Fibroblast of pulmonary artery (primary cell): ENCODE results near the gene RAB5IF.

Experiments
- DNase-seq: peaks from one replicate; pipeline ENCODE4 v3.0.0-alpha.2; 2010; ENCODE audit warnings: low read depth
- H3K4me3 ChIP-seq: replicated peaks from 2 replicates; pipeline ENCODE4 v1.5.1; 2011; ENCODE audit warnings: low read depth, mild to moderate bottlenecking, control low read depth, low read length, moderate library complexity
- TF ChIP-seq, protein P1 (sequence below): IDR thresholded peaks from 2 replicates; pipeline ENCODE4 v1.5.1; 2011; ENCODE audit warnings: mild to moderate bottlenecking, control low read depth, low read length, inconsistent platforms; ENCODE audit errors: missing control alignments

The RAB5IF gene

DNA sequence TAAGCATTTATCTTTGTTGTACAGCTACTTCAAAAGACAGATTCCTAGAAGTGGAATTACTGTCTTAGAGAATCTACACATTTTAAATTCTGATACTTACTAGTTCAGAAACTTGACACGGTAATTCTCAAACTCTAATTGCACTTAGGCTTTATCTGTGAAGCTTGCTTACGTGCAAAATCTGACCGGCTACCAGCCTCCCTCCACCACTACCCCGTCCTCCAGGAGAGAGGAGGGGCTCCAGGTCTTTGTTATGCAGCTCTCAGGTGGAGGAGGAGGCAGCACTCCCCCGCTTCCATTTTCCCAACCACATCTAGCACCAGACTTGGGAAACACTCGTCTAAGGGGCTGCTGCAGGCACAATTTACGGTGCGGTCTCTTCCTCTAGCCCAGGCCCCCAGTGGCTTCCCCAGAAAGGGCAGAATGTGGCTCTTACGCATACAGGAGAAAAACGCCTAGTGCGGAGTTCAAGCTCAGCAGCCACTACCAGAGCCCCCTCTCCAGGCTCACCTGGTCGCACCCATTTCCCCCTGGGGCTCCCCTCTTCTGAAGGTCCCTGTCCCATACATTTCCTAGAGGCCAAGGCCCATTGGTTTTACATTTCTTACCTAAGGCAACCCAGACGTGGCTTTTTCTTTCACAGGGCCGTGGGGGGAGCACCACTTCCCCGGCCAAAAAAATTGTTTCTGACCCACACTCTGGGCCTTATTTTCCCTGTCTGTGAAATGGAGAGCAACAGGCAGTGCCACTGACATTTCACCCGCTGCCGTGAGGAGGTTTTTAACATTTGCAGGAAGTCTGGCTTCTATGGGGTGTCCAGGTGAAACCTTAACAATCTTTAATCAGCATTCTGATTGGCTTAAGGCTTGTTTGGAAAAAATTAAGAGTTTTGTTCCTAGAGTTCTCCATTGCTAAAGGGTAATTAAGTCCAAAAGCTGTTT is 33.7 kb upstream of the RAB5IF start:
- TF ChIP-seq, protein P1, sequence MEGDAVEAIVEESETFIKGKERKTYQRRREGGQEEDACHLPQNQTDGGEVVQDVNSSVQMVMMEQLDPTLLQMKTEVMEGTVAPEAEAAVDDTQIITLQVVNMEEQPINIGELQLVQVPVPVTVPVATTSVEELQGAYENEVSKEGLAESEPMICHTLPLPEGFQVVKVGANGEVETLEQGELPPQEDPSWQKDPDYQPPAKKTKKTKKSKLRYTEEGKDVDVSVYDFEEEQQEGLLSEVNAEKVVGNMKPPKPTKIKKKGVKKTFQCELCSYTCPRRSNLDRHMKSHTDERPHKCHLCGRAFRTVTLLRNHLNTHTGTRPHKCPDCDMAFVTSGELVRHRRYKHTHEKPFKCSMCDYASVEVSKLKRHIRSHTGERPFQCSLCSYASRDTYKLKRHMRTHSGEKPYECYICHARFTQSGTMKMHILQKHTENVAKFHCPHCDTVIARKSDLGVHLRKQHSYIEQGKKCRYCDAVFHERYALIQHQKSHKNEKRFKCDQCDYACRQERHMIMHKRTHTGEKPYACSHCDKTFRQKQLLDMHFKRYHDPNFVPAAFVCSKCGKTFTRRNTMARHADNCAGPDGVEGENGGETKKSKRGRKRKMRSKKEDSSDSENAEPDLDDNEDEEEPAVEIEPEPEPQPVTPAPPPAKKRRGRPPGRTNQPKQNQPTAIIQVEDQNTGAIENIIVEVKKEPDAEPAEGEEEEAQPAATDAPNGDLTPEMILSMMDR: no peak
- no peak for DNase-seq
- no peak overlapping the region for H3K4me3 ChIP-seq

DNA sequence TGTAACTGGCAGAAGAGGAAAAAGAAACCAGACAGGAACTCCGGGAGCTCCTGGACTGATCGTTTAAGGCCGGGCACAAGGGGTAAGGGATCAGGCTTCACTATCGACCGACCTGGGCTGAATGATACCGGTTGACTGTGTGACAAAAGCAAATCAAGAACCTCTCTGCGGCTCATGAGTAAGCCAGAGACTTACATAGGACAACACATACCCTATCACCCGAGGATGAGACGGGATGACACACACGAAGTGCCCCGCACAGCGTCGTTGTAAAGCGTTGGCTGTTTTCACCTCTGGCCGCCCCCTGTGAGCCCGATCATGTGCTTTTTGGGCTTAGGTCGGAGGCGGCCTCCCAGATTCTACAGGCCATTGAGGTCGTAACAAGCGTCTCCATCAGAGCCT is 32.9 kb upstream of the RAB5IF start:
- H3K4me3 ChIP-seq: peak overlapping the region; percentile 35
- DNase-seq: no peak
- TF ChIP-seq, protein P1: no peak

DNA sequence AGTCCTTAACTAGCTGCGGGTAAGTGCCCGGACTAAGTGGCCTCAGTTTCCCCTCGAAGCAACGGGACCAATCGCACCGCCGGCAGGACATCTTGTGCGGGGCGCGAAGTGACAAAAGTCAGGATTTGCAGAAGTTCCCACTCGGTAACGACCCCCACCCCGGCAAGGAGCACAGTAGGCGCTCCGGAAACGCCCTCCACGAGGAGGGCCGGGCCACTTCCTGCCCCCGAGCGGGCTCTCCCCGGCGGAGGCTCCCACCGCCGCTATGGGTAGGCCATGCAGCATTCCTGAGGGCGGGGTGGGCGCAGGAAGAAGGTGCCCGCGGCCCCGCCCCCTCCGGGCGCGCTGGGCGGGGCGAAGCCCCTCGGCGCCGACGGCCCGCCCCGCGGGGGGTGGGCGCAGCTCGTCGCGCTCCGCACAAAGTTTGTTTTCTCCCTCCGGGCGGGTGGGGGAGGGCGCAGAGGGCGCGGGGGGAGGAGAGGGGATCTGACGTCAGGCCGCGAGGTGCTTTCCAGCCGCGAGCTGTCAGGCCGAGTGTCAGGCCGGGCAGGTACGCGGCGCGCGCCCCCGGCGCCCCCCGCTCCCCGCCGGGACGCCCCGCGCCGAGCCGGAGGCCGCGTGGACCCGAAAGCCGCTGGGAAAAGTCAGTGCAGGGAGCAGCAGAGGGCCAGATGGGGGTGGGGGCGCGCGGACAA is 32.3 kb upstream of the RAB5IF start, which contains the start of gene TGIF2:
TGIF2 (plus strand) TSS at position 495 of the 695 bp plus-strand sequence. CDS start 5,178 bp downstream, outside the sequence.
- DNase-seq: peak; percentile 80
- TF ChIP-seq, protein P1: no peak
- peak within 1 kb of the TSS; percentile 73 for H3K4me3 ChIP-seq

- DNase-seq: no peak
- peak overlapping the region; percentile 73 for H3K4me3 ChIP-seq
Observed at GRCh38 chr20:36573798-36574365, 31.7 kb upstream of the RAB5IF start.

DNA sequence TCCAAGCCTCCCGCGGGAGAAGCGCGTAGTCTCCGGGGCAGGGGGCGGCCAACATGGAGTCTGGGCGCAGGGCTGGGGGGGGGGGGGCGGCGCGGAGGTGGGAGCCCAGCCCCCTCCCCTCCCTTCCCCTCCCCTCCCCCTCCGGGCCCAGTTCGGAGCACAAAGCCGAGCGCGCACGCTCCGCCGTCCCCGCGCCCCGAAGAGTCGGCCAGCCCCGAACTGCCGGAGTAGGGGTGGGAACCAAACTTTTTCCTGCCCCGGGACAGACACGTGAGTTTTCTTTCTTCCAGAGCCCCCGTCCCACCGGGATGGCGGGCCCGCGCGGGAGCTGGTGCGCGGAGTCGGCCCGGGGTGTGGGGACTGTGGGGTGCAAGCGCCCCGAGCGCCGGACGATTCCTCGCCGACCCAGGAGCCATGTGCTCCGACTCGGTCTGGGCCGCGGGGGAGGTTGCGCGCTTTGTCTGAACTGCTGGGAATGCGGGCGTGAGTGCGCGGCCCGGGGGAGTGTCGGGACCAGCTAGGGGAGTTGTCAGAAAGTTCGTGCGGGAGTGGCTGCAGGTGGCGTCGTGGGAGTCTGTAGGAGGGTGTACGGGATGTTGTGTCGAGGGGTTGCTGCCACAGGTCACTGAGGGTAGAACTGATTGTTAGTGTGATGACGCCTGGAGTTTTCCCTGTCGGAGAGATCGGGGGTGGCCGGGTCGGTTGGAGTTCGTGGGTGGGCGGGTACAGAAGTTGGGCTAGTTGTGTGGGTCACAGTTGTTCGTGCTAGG is 31.0 kb upstream of the RAB5IF start:
- DNase-seq: peak; percentile 73
- peak overlapping the region; percentile 73 for H3K4me3 ChIP-seq

More at GRCh38 chr20:36573798-36574365, 31.7 kb upstream of the RAB5IF start:
- TF ChIP-seq, protein P1: no peak

GRCh38 chr20:36576081-36576445 is 29.5 kb upstream of the RAB5IF start:
- no peak for DNase-seq
- TF ChIP-seq, protein P1: no peak
- H3K4me3 ChIP-seq: no peak overlapping the region

More for the DNA sequence above, 31.0 kb upstream of the RAB5IF start:
- TF ChIP-seq, protein P1: no peak
